GM21619 (cell line): ENCODE data around the gene LCMT2.
"Not testable (repeated sequence)": the region's sequence is repeated elsewhere in the genome, so short reads cannot be mapped to it uniquely, and the experiment has no call there.

ENCODE experiments used
- ATAC-seq: cut with Tn5 transposase; IDR thresholded peaks from one replicate; pipeline ENCODE4 v1.9.1; 2021; ENCODE audit not compliant: unreplicated experiment

The LCMT2 gene

GRCh38 chr15:43316016-43316970 is 14.1 kb downstream of the LCMT2 start:
- ATAC-seq: no peak

DNA sequence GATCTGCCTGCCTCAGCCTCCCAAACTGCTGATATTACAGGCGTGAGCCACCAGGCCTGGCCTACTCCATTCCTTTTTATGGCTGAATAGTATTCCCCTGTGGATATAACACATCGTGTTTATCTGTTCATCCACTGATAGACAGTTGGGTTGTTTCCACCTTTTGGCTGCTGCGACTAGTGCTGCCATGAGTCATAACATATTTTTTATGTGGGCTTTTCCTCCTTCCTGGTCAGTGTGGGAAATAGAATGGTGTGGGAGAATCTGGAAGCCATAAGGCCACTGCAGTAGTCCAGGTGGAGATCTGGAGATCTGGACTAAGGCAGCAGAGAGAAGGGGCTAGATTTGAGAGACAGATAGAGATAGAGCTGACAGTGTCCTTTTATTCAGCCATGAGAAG is 16.2 kb downstream of the LCMT2 start:
- ATAC-seq: no peak

DNA sequence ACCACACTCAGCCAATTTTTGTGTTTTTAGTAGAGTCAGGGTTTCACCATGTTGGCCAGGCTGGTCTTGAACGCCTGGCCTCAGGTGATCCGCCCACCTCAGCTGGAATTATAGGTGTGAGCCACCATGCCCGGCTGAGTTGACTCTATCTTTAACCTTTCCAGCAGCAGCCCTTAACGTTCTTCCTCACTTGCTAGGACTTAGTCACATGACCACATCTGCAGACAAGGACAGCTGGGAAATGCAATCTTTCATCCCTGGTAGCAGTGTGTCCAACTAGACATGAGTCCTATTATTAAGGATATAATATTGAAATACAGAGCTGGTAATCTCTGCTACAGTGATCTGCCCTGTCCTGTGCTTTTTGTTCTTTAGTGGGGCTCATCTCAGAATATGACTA is 18.0 kb downstream of the LCMT2 start:
- no peak for ATAC-seq

- ATAC-seq: no peak
These were observed 28.1 kb downstream of the LCMT2 start, which contains the start of gene TGM7 for GRCh38 chr15:43302205-43302817. Gene TGM7, minus strand, starts transcription at chr15:43302255.

GRCh38 chr15:43299884-43300283 is 30.5 kb downstream of the LCMT2 start:
- ATAC-seq: no peak

GRCh38 chr15:43299411-43299810 is 31.0 kb downstream of the LCMT2 start:
- ATAC-seq: no peak

- no peak for ATAC-seq
These were observed 36.2 kb downstream of the LCMT2 start for GRCh38 chr15:43294091-43294706.

GRCh38 chr15:43293432-43293831 is 36.9 kb downstream of the LCMT2 start:
- ATAC-seq: no peak

DNA sequence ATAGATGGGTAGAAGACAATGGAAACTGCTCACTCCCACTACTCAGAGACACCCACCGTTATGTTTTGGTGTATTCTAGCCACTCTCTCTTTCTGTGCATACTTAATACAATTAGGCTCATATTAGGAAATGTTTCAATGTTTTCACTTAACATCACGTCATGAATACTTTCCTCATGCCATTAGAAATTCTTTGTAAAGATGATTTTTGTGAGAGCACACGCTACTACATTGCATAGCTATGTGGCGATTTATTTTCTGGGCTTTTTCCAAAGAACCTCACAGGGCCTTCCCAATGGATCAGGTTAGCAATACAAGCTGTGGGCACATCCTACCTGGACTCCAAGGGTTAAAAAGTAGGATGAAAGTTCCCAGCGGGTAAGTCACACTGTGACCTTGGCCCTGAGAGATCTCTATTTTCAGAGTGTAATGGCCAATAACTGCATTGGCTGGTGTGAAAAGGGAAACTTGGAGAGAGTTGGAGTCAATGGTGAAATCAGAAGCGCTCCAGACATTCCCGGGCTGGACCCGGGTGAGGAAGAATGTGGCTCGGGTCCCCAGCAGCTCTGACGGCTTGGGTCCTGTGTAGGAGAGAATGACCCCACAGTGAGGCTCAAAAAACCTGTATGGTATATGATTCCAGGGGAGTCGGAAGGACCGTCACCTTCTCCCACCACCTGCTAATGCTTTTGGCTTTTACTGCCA is 37.8 kb downstream of the LCMT2 start:
- ATAC-seq: no peak

- not testable (repeated sequence) for ATAC-seq
These were observed 40.7 kb downstream of the LCMT2 start for GRCh38 chr15:43289656-43290055.

GRCh38 chr15:43287254-43287653 is 43.1 kb downstream of the LCMT2 start:
- no peak for ATAC-seq

- no peak for ATAC-seq
These were observed 44.3 kb downstream of the LCMT2 start for GRCh38 chr15:43286074-43286473.

GRCh38 chr15:43285609-43286037 is 44.8 kb downstream of the LCMT2 start:
- ATAC-seq: no peak

- no peak for ATAC-seq
These were observed 46.8 kb downstream of the LCMT2 start for GRCh38 chr15:43283526-43283925.

DNA sequence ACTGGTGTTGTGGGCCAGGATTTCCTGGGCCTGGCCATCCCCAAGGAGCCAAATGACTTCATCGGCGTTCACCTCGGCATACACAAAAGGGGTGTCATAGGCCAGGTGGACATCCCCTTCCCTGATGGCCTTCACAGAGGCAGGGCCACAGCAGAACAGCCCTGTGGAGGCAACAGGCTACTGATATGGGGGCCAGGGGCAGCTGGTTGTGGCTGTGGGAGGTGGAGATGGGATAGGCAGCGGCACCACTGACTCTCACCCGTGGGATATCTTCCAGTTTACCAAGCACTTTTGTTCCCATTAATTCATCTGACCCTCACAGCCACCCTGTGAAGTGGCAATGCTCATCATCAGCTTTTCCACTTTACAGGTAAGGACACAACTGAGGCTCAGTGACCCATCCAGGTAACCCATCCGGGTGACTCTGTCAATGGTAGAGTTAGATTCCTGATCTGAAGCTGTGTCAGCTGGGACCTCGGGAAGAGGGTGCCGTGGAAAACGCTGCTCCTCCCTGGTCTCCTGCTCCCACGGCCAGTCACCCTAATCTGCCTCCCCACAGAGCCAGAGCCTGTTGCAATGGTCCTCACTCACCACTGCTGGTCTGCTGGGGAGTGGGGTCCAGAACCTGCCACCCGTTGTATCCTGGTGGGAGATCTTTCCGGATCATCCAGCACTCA is 48.3 kb downstream of the LCMT2 start:
- no peak for ATAC-seq

DNA sequence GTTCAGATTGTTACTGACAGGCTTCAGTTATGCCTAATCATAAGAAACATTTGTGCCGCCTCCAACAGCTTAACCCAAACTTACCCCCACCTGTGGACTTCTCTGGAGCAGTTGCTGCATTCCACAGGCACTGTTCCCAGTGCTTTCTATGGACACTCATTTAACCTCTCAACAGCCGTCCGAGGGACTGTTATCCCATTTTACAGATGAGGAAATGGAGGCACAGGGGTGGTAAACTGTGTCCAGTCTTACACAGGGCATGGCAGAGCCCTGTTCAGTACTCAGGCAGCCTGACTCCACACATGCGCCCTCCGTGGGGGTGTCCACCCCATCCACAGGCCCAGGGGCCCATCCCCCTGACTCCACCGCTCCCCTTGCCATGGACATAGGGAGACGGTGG is 49.4 kb downstream of the LCMT2 start:
- ATAC-seq: no peak

DNA sequence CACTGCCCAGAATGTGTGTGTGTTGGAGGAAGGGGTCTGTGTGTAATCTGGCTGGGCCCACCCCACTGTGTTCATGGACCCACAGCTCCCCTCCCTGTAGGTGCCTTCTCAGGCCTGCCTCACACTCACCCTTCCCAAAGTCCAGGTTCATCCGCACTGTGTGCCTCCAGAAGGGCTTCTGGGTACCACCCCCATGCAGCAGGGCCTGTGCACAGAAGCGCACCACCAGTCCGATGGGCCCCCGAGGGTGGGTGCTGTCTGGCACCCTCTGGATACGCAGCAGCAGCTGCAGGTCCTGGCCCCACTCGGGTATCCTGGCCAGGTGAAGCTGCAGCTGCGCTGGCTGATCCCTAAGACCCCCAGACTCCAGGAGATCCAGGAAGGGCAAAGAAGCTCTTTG is 50.9 kb downstream of the LCMT2 start:
- ATAC-seq: no peak

GRCh38 chr15:43278869-43279268 is 51.5 kb downstream of the LCMT2 start:
- ATAC-seq: no peak

DNA sequence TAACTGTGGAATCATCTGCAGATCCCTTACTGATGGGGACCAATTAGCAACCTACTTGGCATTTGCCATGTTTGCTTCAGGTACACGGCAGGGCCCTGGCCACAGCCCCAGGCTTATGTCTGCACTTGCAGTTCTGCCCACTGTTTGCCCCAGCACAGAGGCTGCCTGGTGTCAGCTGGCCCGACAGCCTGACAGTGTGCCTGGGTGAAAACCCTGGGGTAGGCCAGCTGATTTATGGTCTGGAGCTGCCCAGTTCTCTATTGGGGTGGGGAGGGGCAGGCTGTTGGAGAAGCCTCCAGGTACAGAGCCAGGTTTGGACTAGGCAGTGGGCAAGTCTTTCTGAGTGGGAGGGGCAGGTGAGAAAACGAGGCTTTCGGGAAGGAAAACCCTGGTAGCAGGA is 52.5 kb downstream of the LCMT2 start:
- ATAC-seq: no peak

DNA sequence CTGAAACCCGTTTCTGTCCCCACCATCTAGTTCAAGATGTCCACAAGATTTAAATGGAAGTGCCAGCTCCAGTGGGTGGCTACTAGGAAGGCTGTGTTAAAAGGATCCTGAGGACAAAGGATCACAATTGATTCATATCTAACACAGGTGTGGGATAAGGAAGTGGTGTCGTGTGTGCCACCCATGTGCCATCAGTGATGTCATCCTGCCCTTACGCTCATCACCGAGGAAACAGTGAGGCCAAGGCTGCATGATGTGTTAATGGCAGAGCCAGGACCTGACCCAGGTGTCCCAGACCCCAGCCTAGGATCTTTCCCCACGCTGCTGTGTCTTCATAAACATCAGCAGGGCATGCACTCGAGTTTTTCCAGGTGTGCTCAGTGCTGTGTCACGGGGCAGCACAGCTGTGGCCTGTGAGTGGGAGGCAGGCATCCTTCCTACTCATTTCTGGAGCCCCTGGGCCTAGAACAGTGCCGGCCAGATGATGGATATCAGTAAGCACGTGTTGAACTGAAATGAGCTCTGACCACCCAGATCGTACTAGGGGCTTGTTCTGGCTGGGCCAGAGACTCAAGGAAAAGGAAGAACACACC is 53.0 kb downstream of the LCMT2 start:
- no peak for ATAC-seq
